DND-41 (cell line): ENCODE data around the gene DTNBP1.

ENCODE experiments used
- CTCF ChIP-seq: IDR thresholded peaks from 2 replicates; pipeline ENCODE4 v1.5.1; 2012; ENCODE audit warnings: borderline replicate concordance, low read length, moderate library complexity, mild to moderate bottlenecking; ENCODE audit not compliant: poor library complexity, severe bottlenecking; ENCODE audit errors: extremely low read depth
- EZH2 ChIP-seq: IDR thresholded peaks from 3 replicates; pipeline ENCODE4 v1.6.1; 2012; ENCODE audit warnings: borderline replicate concordance, low read depth, mild to moderate bottlenecking, moderate library complexity, low read length, inconsistent platforms; ENCODE audit not compliant: severe bottlenecking

- TF ChIP-seq CTCF (no peak), EZH2 (no peak)
These were observed 107.5 kb downstream of the DTNBP1 start for GRCh38 chr6:15555101-15556038.
